ENCODE measurements around the gene XPA. TPM values are rescaled to one million over a fixed set of nuclear protein-coding genes. Genes with fewer than 3 reads are reported as not detected.

XPA gene
- total and polyA plus RNA-seq, 2 of the 13 experiments (the other 11 are each of a cell fraction or from before 2014, with no cell fraction given), result 2.3 to 15.2 TPM

DNA sequence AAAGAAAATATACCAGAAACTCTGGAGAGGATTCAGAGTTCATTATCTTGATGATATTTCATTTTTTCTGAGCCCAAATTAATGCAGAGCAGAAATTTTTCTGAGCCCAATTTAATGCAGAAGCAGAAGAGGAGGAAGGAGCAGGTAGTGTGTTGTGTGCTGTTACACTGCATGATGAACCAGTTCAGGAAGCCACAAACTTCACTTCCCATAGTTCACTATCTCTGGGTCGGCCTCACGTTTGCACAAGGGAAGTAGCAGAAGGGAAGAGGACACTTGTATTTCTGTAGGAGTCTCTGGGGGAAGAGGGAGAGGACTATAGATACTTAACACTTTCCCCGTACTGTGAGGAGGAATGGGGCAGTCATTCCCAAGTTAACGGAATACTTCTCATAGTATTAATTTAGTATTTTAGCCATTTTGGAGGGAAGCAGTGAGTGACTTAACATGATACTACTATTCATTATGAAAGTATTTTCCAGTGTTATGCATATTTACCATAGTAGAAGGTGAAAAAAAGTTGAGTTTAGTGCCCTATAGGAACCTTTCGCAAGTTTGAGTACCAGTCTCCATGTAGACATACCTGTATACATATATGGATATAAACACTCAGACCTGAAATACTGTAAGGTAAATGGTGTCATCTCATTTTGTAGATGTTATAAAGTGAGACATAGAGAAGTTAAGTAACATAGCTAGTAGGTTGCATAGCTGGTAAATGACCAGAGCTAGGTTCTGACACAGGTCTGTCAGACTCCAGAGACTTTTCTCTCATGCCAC is 30.0 kb downstream of the XPA start:
- Histone ChIP-seq H3K4me1 (ENCODE audit: insufficient read depth, low read length) (0 out of 2 replicates have a peak, but pooled peaks cover 6% of the 10 kb centered on the region), H3K27me3 (ENCODE audit: control insufficient read depth in 1 of 2, insufficient read depth in 2 of 2, low read length in 2 of 2) (no peaks in the 10 kb centered on the region), H3K79me2 (ENCODE audit: insufficient read depth, low read length) (no peaks in the 10 kb centered on the region), H3K4me2 (ENCODE audit: low read depth, low read length) (no peak overlapping the region), H3K9me3 (ENCODE audit: low read length) (no peaks in the 10 kb centered on the region), H4K20me1 (ENCODE audit: insufficient read depth, low read length) (no peaks in the 10 kb centered on the region), H3K4me3 (replicated peaks in 1 of 3; ENCODE audit: insufficient read depth in 1 of 3, low read depth in 2 of 3, low read length in 3 of 3) (no peak overlapping the region), H2AFZ (ENCODE audit: low read length) (no peak overlapping the region), H3K9ac (ENCODE audit: insufficient read depth, low read depth, low read length) (no peak overlapping the region), H3K36me3 (replicated peaks in 1 of 2; ENCODE audit: control insufficient read depth in 1 of 2, insufficient read depth in 2 of 2, low read length in 2 of 2) (peaks cover 21 to 92% of the 10 kb centered on the region in 2 experiments), H3K27ac (ENCODE audit: extremely low read length, insufficient read depth, low read length) (no peak overlapping the region)
- in situ Hi-C loops (cut with HindIII; ENCODE audit: extremely low pct_ligation_motif_present, low pct_unique_long_range_greater_than_20kb) (no loop called here), intact Hi-C loops (cut with micrococcal nuclease; ENCODE audit: unreplicated experiment) (no loop called here)
- ChIA-PET CTCF (ENCODE audit: low intra/inter-chr PET ratio, low total read pairs) (no interaction called here), POLR2A (no interaction called here)
- no TSS peak for BruUV-seq (replicated peaks)
- WGBS (ENCODE audit: low lambda C conversion rate), result 91% methylated on average over 5 of the region's 5 CpGs
- ATAC-seq (no peak), DNase-seq (ENCODE audit: low spot score) (no peak), FAIRE-seq (no peak)
- TF ChIP-seq, protein P1, sequence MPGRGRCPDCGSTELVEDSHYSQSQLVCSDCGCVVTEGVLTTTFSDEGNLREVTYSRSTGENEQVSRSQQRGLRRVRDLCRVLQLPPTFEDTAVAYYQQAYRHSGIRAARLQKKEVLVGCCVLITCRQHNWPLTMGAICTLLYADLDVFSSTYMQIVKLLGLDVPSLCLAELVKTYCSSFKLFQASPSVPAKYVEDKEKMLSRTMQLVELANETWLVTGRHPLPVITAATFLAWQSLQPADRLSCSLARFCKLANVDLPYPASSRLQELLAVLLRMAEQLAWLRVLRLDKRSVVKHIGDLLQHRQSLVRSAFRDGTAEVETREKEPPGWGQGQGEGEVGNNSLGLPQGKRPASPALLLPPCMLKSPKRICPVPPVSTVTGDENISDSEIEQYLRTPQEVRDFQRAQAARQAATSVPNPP (CRISPR knock-in tag; IDR thresholded peaks at IDR 0.05), result no peak
- TF ChIP-seq ZNF737 (CRISPR knock-in tag; IDR thresholded peaks at IDR 0.05; ENCODE audit: borderline replicate concordance) (no peak), ARID2 (CRISPR knock-in tag; IDR thresholded peaks at IDR 0.05; ENCODE audit: borderline replicate concordance) (no peak), RARG (CRISPR knock-in tag; IDR thresholded peaks at IDR 0.05; ENCODE audit: low read depth) (no peak), ELF4 (CRISPR knock-in tag; IDR thresholded peaks at IDR 0.05; ENCODE audit: borderline replicate concordance) (no peak), TGIF2 (CRISPR knock-in tag; IDR thresholded peaks at IDR 0.05) (no peak), ZNF678 (CRISPR knock-in tag; IDR thresholded peaks at IDR 0.05) (no peak), ZNF296 (CRISPR knock-in tag; conservative IDR thresholded peaks at IDR 0.05) (no peak), FIP1L1 (IDR thresholded peaks at IDR 0.05; ENCODE audit: borderline replicate concordance, insufficient read depth, low read depth, low read length) (no peak)
- TF ChIP-seq, protein P2, sequence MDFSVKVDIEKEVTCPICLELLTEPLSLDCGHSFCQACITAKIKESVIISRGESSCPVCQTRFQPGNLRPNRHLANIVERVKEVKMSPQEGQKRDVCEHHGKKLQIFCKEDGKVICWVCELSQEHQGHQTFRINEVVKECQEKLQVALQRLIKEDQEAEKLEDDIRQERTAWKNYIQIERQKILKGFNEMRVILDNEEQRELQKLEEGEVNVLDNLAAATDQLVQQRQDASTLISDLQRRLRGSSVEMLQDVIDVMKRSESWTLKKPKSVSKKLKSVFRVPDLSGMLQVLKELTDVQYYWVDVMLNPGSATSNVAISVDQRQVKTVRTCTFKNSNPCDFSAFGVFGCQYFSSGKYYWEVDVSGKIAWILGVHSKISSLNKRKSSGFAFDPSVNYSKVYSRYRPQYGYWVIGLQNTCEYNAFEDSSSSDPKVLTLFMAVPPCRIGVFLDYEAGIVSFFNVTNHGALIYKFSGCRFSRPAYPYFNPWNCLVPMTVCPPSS (IDR thresholded peaks at IDR 0.05), result no peak
- TF ChIP-seq, protein P3, sequence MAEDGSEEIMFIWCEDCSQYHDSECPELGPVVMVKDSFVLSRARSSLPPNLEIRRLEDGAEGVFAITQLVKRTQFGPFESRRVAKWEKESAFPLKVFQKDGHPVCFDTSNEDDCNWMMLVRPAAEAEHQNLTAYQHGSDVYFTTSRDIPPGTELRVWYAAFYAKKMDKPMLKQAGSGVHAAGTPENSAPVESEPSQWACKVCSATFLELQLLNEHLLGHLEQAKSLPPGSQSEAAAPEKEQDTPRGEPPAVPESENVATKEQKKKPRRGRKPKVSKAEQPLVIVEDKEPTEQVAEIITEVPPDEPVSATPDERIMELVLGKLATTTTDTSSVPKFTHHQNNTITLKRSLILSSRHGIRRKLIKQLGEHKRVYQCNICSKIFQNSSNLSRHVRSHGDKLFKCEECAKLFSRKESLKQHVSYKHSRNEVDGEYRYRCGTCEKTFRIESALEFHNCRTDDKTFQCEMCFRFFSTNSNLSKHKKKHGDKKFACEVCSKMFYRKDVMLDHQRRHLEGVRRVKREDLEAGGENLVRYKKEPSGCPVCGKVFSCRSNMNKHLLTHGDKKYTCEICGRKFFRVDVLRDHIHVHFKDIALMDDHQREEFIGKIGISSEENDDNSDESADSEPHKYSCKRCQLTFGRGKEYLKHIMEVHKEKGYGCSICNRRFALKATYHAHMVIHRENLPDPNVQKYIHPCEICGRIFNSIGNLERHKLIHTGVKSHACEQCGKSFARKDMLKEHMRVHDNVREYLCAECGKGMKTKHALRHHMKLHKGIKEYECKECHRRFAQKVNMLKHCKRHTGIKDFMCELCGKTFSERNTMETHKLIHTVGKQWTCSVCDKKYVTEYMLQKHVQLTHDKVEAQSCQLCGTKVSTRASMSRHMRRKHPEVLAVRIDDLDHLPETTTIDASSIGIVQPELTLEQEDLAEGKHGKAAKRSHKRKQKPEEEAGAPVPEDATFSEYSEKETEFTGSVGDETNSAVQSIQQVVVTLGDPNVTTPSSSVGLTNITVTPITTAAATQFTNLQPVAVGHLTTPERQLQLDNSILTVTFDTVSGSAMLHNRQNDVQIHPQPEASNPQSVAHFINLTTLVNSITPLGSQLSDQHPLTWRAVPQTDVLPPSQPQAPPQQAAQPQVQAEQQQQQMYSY (CRISPR knock-in tag; IDR thresholded peaks at IDR 0.05), result no peak
- TF ChIP-seq, protein P4, sequence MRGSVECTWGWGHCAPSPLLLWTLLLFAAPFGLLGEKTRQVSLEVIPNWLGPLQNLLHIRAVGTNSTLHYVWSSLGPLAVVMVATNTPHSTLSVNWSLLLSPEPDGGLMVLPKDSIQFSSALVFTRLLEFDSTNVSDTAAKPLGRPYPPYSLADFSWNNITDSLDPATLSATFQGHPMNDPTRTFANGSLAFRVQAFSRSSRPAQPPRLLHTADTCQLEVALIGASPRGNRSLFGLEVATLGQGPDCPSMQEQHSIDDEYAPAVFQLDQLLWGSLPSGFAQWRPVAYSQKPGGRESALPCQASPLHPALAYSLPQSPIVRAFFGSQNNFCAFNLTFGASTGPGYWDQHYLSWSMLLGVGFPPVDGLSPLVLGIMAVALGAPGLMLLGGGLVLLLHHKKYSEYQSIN (CRISPR knock-in tag; IDR thresholded peaks at IDR 0.05; ENCODE audit: borderline replicate concordance), result no peak

All from HepG2 (cell line).